NCI-H2107 treated with DMSO at 0.1 percent for 48 hours (cell line): ENCODE data around the gene GJB6.
A peak's percentile ranks its signal among the peaks of the same experiment; 100 is the strongest.

Source experiments
- DNase-seq: peaks from one replicate; lab custom pipeline; 2025; ENCODE audit not compliant: unreplicated experiment; lab: John Stamatoyannopoulos, UW

GJB6 gene

DNA sequence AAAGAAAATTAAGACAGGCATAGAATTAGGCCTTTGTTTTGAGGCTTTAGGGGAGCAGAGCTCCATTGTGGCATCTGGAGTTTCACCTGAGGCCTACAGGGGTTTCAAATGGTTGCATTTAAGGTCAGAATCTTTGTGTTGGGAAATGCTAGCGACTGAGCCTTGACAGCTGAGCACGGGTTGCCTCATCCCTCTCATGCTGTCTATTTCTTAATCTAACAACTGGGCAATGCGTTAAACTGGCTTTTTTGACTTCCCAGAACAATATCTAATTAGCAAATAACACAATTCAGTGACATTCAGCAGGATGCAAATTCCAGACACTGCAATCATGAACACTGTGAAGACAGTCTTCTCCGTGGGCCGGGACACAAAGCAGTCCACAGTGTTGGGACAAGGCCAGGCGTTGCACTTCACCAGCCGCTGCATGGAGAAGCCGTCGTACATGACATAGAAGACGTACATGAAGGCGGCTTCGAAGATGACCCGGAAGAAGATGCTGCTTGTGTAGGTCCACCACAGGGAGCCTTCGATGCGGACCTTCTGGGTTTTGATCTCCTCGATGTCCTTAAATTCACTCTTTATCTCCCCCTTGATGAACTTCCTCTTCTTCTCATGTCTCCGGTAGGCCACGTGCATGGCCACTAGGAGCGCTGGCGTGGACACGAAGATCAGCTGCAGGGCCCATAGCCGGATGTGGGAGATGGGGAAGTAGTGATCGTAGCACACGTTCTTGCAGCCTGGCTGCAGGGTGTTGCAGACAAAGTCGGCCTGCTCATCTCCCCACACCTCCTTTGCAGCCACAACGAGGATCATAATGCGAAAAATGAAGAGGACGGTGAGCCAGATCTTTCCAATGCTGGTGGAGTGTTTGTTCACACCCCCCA is 43.2 kb downstream of the GJB6 start:
- no peak for DNase-seq

DNA sequence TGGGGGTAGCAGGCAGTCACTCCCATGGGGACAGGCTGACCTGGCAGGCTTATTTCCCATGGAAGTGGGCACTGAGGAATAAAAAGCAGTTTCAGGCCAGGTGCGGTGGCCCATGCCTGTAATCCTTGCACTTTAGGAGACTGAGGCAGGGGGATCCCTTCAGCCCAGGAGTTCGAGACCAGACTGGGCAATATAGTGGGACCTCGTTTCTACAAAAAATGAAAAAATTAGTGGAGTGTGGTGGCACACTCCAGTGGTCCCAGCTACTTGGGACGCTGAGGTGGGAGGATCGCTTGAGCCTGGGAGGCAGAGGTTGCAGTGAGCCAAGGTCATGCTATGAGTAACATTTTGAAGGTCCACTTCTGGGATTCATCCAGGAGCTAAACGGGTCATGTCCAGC is 45.3 kb downstream of the GJB6 start:
- no peak for DNase-seq

DNA sequence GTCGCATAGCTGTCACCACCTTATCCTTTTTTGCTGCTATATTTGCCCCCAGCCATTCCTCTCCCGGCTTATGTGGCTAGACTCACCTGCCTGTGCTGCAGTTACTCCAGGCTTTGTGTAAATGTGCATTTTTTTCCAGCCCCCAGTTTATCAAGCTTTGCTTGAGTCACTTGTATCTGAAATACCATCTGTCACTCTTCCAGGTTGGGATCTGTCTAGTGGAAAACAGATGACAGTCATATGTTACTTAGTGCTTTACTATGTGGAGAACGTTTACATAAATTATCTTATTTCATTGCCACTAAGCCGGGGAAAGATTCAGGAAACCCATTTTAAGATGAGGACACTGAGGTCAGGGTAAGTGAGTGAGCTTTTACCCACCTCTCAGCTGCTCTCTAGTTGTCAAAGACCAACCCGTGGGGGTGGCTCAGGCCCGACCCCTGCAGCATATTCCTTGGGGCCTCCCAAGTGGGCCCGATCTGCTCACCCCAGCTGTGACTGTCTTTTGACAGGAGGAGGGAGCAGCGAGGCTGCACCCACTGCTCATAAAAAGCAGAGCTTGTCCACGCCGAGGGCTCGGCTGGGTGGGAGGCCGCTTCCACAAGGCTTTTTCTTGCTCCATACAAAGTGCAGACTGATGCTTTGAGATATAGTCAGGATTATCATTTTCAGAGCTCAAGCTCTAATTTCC is 46.6 kb downstream of the GJB6 start:
- DNase-seq: no peak

DNA sequence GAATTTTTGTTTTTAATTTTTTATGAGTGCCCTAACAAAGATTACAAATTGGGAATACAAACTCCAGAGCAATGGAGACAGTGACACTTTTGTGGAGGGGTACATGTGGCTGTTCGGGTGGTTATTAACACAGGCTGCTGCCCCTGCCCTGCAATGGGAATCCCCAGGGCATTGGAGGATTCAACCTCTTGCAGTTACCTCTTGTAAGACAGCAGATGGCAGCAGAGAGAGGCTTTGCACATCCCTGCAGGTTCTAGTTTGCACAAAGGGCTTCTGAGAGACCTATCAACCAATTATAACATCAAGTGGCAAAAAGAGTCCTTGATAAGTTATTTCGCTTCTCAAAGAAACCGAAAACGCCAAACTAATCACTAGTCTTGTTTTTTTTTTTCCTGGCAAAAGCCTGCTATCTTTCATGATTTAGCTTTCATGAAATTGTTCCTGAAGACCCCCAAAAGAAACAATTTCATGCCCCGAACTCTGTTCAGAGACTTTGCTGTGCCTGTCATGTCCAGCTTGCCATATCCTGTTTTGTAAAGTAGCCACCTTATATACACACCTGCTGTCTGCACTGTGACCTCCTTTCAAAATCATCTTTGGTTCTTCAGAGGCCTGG is 49.8 kb downstream of the GJB6 start:
- peak; percentile 59 for DNase-seq

DNA sequence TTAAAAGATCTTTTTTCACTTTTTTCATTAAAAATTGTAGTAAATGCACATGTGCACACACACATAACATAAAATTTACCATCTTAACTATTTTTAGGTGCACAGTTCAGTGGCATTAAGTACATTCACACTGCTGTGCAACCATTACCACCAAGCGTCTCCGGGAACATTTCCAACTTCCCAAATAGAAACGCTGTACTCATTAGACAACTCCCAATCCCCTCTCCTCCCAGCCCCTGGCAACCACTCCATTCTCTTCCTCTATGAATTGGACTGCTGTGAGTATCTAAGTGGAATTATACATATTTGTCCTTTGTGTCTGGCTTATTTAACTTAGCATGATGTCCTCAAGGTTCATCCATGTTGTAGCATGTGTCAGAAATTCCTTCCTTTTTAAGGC is 50.9 kb downstream of the GJB6 start:
- DNase-seq: no peak

DNA sequence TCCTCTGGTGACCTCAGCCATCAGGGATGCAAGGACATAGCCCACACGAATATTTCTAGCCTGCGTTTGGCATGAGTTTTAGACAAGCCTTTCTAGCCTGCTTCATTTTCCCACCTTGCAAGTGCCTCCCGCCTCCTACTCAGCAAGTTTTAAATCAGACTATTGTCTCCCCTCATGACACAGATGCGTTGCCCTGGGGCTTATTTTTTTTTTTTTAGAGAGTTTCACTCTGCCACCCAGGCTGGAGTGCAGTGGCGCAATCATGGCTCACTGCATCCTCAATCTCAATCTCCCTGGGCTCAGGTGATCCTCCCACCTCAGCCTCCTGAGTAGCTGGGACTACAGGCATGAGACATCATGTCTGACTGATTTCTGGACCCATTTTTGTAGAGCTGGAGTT is 54.0 kb downstream of the GJB6 start:
- no peak for DNase-seq

DNA sequence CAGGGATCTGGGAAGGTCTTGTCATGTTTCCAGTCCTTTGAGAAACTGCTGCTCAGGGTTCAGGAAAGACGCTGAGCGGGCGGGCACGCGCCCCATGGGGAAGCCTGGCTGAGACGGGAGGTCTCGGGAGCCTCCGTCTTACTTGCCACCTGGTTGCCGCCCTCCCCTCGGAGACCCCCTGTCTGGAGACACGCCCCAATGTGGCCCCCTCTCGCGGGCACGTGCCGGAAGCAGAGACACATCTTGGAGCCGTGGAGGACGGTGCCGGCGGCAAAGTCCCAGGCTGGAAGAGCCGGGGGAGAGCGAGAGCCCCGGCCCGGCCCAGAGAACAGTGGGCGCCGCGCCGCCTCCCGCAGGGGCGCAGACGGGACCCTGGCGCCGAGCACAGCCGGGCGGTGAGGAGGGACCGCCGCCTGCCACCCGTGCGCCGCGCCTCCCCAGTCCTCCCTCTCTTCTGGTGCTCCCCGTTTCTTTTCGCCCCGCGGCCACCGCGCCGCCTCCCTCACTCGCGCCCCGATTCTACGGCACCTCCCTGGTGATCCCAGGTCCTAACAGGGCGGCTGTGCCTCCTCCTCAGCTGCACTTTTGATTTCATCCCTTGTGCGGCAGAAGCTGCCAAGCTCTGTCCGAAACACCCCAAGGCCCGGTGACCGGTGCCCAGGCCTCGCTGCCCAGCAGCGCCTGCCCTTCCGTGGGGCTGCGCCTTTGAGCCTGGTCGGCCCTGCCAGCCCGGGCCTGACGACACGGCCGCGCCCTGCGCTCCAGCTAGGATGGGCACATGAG is 54.9 kb downstream of the GJB6 start:
- no peak for DNase-seq

DNA sequence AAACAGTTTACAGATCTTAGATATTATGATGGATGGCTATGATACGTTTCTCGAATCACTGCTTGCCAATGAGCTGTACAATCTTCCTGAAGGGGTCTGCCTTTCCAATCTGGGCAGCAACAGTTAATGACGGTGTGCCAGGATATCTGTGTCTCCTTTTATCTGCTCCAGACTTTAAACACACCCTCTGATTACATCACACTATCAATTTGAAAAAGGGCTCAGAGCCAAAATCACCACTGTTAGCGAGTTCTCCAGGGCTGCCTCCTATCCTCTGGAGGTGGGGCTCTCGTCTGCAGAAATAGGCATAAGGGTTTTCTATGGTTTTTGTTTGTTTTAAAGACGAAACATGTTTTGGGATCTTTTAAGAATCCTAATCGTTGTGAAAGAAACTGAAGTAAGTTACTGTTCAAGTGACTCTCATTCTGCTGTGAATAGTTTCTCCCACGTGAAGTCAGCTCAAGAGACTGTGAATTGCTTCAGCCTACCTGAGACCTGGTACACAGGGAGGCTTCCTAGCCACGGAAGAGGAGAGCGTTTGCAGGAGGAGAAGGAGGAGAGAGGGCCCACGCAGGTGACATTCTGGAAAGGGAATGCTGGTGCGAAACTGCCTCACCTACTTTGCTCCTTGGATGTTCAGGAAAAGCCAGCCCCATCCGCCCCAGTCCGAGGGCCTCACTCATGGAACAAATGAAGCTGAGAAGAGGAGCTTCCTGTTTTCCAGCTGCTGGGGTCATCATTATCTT is 56.0 kb downstream of the GJB6 start:
- DNase-seq: no peak

DNA sequence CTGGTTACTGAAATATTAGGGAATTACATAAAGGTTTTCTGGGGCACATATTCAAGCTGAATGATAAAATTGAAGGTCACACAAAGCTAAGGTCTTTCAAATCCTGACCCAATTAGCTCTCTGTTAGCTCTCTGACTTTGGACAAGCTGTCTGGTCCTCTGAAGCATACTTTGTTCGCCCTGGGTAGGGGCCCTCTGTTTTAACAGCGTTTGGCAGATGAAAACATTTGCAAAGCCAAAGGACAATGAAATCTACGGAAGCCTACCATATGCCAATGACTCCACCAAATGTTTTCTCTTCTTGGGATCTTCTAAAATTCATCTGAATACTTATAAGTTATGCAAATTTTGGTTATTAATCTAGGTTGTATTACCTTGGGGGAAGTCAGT is 56.7 kb downstream of the GJB6 start:
- no peak for DNase-seq

DNA sequence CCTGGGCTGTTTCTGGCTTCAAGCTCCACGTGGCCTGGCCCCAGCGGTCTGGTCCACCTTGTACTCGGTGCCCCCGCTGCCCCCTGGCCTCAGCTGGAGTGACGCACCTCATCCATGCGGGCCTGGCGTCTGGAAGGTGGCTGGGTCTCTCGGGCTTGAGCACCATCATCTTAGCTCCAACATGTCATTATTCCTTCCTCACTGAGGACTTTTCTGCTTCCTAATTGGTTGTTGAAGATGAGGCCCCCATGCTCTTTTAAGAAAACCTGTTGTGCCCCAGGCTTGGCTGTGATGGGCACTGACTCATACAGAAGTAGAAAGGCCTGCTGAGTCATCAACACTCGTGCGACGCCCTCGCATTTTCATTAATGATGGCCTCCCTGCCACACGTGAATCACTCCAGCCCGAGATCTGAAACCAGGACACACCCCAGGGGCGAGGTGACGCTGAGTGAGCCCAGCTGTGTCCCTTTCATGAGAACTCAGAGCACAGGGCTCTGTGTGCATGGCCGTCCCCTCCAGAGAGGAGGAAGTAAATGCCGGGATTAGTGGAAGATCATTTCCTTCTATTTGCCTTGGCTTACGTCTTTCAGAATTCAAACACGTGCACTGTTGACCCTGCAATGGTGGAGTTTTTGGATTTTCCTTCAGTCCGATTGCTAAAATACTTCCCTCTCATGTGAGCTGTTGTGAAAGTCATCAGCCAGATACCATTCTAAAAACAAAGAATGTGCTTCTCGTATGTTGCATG is 57.3 kb downstream of the GJB6 start:
- DNase-seq: no peak

DNA sequence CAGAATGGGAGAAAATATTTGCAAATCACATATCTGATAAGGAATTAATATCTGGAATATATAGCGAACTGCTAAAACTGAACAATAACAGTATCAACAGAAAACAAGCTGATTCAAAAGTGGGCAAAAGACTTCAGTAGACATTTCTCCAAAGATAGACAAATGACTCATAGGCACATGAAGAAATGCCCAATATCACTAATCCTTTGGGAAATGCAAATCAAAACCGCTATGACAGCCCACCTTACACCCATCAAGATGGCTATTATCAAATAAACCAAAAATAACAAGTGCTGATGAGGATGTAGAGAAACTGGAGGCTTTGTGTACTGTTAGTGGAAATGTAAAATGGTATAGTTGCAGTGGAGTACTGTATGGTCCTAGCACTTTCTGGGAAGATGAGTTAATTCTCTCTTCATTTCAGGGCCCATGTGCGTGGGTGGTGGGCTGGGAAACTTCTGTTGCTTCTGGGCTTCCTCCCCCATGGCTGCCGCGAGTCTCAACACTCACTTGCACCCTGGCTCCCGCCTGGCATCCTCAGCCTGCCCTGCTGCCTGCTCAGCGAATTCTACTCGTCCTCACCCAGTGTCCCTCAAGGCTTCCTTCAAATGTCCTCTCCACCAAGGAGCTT is 58.9 kb downstream of the GJB6 start:
- no peak for DNase-seq
